ENCODE results near the gene FCGR3B.
"Not testable (repeated sequence)": the region's sequence is repeated elsewhere in the genome, so short reads cannot be mapped to it uniquely, and the experiment has no call there.

The FCGR3B gene

GRCh38 chr1:161605024-161605423, 26.0 kb downstream of the FCGR3B start:
- not testable (repeated sequence) for DNase-seq

- not testable (repeated sequence) for DNase-seq
These were observed 33.9 kb downstream of the FCGR3B start for GRCh38 chr1:161597077-161597476.

GRCh38 chr1:161595583-161595982, 35.4 kb downstream of the FCGR3B start:
- DNase-seq, result not testable (repeated sequence)

- DNase-seq, result not testable (repeated sequence)
These were observed 35.8 kb downstream of the FCGR3B start for GRCh38 chr1:161595173-161595572.

GRCh38 chr1:161594269-161594984, 36.5 kb downstream of the FCGR3B start:
- DNase-seq, result not testable (repeated sequence)

GRCh38 chr1:161593092-161593755, 37.8 kb downstream of the FCGR3B start:
- DNase-seq, result not testable (repeated sequence)

GRCh38 chr1:161592586-161592985, 38.4 kb downstream of the FCGR3B start:
- not testable (repeated sequence) for DNase-seq

- not testable (repeated sequence) for DNase-seq
These were observed 41.1 kb downstream of the FCGR3B start for GRCh38 chr1:161589920-161590319.

- not testable (repeated sequence) for DNase-seq
These were observed 41.6 kb downstream of the FCGR3B start for GRCh38 chr1:161589365-161589764.

- not testable (repeated sequence) for DNase-seq
These were observed 42.4 kb downstream of the FCGR3B start for GRCh38 chr1:161588596-161588995.

- not testable (repeated sequence) for DNase-seq
These were observed 48.1 kb downstream of the FCGR3B start for GRCh38 chr1:161582882-161583281.

GRCh38 chr1:161580879-161581537, 50.0 kb downstream of the FCGR3B start:
- not testable (repeated sequence) for DNase-seq

GRCh38 chr1:161579856-161580507, 51.0 kb downstream of the FCGR3B start:
- not testable (repeated sequence) for DNase-seq

GRCh38 chr1:161576676-161577075, 54.3 kb downstream of the FCGR3B start:
- DNase-seq, result not testable (repeated sequence)

Measured in activated T-cell treated with anti-CD3 and anti-CD28 coated beads, Interleukin-2, amount 50 U/mL, for 1 hour (primary cell).